Activated effector memory CD4-positive, alpha-beta T cell treated with Interleukin-2 at 50 U/mL for 16 hours (primary cell): ENCODE measurements around the gene B4GAT1.
"Not testable (repeated sequence)": the region's sequence is repeated elsewhere in the genome, so short reads cannot be mapped to it uniquely, and the experiment has no call there.

Experiments
- DNase-seq: peaks from one replicate; pipeline ENCODE4 v3.0.0-alpha.2; 2020

The B4GAT1 gene

DNA sequence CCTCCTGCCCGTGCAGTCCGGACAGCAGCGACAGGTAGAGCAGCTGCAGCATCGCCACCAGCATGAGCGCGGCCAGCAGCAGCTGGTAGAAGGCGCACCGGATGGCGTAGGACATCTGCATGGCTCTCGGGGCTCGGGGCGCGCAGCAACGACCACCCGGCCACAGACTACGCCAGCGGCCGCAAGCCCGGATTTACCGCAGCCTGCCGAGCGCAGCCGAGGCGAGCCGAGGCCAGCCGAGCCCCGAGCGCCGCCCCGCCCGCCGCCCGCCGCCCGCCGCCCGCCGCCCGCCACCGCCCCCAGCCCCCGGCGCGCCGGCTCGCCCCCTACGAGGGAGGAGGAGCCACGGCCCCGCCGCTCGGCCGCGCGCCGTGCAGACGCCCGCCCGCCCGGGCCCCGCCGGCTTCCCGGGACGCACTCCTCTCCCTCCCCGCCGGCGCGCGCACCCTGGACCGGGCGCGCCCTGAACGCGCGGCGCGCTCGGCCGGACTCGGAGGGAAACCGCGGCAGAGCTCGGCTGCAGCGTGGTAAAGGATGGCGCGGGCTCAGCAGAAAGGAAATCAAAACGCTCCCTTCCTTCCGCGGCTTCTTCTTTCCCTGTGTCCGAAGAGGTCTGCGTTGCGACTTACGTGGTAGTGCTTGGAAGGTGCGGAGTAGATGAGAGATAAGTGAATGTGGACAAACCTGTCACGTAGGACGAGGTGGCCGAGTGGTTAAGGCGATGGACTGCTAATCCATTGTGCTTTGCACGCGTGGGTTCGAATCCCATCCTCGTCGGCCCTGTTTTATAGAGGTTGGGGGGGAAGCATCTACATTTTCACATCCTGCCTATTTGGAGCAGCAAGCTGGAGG, at the start of gene B4GAT1:
Gene B4GAT1 (minus strand): TSS at position 205 of the 852 bp plus-strand sequence. CDS start 84 bp downstream, at position 121.
- peak; percentile 69 for DNase-seq

DNA sequence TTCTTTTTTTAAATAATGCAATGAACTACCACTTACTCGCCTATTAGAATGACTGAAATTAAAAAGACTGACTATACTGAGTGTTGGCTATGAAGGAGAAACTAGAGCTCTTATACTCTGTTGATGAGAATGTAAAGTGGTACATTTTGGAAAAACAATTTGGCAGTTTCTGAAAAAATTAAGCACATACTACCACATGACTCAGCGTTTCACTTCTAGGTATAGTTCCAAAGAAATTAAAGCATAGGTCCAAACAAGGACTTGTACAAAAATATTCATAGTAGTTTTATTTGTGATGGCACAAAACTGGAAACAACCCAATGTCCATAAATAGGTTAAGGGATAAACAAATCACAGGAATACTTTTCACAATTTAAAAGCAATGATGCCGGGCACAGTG, 46.5 kb upstream of the B4GAT1 start:
- DNase-seq: no peak

DNA sequence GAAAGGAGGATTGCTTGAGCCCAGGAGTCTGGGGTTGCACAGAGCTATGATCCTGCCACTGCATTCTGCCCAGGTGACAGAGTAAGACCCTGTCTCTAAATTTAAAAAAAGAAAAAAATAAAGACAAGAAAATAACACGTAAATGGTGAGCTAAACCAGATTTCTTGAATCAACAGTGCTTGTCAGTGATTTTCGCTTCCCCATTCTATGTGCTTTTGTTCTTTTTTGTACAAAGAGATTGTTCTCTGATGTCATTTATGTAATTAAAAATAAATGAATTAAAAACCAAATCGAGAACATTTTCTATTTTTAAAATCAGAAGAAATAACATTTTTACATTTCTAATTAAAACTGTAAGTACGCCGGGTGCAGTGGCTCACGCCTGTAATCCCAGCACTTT, 43.9 kb upstream of the B4GAT1 start:
- no peak for DNase-seq

DNA sequence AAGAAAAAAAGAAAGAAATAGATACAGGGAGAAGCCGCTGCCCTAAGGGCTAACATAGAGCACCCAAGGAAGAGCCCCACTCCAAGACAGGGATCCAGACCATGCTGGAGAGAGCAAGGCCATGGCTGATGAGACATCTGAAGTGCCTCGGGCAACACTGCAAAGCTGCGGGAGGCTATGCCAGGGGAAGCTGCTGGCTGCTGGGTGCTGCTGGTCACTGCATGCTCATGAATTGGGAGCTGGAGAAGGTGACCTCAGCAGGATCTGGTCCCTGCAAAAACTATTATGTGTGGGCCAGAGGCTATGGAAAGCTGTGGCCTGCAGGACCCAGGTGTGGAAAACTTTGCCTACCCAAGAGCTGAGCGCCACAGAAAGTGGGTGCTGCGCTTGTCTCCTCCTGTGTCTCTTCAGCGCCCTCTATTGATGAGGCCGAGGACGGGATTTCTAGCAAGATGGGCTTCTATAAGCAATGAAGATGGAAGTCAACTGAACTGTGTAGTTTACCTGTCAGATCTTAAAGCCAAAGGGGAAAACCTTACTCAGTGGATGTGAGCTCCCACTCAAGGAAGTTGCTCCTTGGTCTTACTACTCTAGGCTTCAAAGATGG, 41.5 kb upstream of the B4GAT1 start:
- peak; percentile 49 for DNase-seq

DNA sequence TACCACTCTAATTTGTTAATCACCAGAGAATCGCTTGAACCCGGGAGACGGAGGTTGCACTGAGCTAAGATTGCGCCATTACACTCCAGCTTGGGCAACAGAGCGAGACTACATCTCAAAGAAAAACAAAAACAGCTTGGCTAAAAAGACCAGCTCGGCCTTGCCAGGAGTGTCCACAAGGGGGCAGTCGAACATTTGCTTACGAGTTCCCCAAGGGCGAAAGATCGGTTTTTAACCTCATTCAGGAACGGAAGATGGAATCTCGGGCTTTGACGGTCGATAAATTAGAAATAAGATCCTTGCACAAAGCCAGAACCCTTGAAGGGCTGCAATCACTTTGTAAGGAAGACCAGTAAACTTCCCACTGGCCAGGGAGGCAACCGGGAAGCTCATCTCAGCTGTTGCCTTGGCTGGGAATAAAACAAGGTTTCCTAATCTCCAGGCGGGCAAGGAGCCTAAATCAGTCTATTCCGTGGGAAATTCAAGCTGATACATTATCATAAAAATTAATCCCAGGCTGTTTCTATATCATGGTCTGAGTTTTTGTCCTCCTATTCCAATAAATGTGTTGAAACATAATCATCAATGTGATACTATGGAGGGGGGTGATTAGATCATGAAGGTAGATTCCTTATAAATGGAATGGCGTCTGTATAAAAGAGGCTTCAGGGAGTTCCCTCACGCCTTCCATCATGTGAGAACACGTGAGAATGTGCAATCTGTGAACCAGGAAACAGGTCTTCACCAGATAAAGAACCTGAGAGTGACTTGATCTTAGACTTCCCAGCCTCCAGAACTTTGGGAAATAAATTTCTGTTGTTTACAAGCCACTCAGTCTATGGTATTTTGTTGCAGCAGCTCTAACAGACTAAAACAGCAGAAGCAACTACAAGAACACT, 39.0 kb upstream of the B4GAT1 start:
- DNase-seq: peak; percentile 67

DNA sequence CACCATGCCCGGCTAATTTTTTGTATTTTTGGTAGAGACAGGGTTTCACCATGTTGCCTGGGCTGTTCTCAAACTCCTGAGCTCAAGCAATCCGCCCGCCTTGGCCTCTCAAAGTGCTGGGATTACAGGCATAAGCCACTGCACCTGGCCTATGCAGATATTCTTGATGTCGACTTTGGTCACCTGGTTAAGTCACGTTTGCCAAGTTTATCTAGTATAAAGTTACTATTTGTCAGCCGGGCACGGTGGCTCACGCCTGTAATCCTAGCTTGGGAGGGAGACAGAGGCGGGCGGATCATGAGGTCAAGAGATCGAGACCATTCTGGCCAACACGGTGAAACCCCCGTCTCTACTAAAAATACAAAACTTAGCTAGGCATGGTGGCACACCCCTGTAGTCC, 36.9 kb upstream of the B4GAT1 start:
- DNase-seq: not testable (repeated sequence)

- not testable (repeated sequence) for DNase-seq
Measured at GRCh38 chr11:66380264-66380663, 32.8 kb upstream of the B4GAT1 start.

GRCh38 chr11:66373690-66374287, 26.4 kb upstream of the B4GAT1 start:
- not testable (repeated sequence) for DNase-seq

DNA sequence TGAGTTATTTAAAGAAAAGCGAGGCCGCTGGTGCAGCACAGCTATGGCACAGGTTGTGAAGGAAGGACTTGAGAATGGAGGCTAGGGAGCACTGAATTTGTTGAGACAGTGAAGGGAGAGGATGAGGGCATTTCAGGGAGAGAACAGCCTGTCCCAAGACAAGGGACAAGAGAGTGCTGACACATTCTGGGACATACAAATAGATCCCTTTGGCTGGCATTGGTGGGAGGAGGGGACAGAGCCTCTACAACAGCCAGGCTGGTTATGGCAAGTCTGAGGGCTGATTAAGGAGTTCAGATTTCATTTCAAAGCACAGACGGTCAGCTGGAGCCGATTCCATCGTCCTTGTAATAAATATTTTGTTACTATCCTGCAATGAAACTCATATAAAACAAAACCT, 25.8 kb upstream of the B4GAT1 start:
- DNase-seq: no peak

DNA sequence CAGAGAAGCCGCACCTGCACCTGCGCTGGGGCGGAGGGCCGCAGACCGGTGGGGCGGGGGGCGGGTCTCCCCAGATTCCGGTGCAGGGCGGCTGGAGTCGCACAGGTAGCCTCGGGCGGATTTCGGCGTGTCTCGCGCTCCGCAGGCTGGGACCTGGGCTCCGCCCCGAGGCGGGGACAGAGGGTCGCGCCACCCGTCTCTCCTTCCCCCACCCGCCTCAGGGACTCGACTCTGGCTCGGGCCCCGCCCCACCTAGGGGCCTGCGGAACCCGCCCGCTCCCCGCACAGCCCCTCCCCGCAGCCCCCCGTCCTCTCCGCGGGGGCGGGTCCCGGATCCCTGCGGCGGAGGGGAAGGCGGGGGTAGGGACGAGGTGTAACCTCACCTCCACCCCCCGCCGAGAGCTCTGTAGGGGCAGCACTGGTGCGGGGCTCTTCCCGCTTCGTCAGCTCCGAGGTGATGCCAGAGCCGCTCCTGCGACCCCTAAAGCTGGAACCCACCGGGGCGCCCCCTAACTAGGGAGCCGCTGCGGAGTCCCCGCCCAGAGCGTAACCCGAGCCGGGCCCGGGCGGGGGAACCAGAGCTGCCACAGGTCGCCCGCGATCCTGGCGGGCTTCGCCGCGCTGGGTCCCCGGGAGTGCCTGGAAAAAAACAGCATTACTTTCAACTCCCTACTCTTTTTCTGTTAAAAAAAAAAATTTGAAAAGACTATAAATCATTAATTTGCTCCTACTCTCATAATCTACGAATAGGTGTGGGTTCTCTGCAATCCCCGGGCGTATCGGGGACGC, 24.4 kb upstream of the B4GAT1 start, which contains the start of gene SLC29A2:
Gene SLC29A2 (minus strand): TSS at position 134 of the 789 bp plus-strand sequence. CDS start 169 bp downstream, outside the sequence.
- DNase-seq: peak; percentile 72

DNA sequence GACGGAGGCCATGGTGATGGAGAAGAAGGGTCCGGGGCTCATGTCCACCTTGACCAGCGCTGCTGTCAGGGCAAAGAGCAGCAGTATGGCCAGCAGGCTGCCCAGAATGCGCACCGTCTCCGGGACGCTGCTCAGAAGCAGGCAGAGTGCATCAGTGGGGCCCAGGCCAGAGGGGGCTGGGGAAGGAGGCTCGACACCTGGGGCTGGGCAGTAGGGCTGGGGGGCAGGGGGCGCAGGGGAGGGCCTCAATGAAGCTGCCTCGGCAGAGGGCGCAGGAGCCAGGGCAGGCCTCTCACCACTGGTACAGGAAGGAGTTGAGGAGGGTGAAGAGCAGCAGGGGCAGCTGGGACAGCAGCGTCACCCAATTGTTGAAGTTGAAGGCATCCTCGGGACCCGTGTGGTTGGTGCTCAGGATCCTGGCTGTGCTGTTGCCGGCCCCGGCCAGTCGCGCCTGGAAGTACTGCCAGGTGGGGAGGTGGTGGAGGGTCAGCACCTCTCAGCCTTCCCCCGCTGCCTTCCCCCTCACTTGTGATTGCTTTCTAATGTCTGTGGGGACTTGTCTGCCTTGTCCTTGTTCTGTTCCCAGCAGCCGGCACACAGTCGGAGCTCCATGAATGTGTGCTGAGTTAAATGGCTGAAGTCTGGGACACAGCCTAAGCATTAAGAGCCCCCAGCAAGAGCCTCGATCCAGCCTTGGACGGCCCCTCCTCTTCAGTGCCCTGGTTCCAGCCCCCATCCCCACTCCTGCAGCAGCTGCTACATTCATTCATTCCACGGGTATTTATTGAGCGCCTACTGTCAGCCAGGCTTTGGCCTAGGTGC, 21.9 kb upstream of the B4GAT1 start:
- DNase-seq: no peak

DNA sequence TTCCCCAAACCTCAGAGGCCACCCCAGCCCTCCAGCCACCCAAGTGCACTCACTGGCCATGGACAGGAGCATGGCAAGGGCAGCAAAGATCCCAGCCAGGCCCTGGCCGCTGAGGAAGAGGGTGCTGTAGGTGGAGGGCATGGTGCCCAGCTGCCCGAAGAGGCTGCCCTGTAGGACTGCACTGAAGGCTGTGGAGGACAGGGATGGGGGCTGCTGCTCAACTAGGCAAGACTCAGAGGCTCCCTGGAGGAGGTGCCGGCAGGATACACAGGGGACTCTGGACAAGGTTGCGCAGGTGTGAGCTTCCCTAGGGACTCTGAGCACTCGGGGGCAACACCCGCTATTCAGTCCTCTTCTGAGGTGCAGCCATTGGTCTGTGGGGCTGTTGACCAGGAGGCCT, 21.1 kb upstream of the B4GAT1 start:
- DNase-seq: no peak

GRCh38 chr11:66367561-66368312, 20.3 kb upstream of the B4GAT1 start:
- no peak for DNase-seq

GRCh38 chr11:66366844-66367477, 19.5 kb upstream of the B4GAT1 start:
- no peak for DNase-seq

DNA sequence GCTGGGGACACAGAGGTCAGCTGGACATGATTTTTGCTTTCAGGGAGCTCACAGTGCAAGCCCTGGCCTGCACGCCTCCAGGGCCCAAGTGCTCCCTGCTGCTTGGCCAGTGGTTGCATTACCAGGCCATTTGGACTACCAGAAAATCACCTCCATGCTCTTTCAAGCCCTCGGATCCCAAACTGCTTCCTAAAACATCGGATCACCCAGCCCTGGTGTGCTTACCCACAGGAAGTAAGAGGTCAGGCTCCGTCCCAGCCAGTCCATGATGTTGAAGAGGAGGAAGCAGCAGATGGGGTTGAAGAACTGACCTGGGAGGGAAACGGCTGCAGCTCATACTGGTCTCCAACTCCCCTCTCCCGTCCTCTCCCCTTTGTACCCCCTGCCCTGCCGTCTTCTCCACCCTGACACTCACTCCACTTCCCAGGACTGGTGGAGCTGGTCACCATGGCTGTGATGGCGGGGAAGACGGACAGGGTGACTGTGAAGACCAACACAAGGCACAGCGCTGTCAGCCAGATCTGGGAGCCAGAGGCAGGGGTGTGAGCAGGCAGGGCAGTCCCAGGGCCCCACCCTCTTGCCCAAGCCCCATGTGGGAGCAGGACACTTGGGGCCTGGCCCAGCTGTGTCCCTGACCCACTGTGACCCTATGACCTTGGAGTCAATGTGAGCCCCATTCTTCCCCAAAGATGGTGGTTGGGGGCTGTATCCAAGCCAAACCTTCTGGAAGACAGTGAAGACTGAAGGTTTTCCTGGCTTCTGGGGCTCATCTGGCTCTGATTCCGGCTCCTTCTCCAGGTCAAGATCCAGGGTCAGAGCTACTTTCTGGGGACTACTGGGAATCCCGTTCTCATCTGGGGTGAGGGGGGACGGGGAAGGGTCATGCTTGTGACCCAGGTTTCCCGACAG, 18.5 kb upstream of the B4GAT1 start:
- no peak for DNase-seq

- DNase-seq: no peak
Measured at GRCh38 chr11:66365166-66365565, 17.7 kb upstream of the B4GAT1 start.

- peak; percentile 40 for DNase-seq
Measured at GRCh38 chr11:66363805-66364535, 16.5 kb upstream of the B4GAT1 start.

GRCh38 chr11:66363187-66363601, 15.8 kb upstream of the B4GAT1 start:
- no peak for DNase-seq
